Activated CD4-positive, alpha-beta T cell treated with anti-CD3 and anti-CD28 coated beads, Interleukin-2, amount 50 U/mL, for 16 hours (primary cell): Measurements from ENCODE around the gene SND1.

Source experiments
- DNase-seq: peaks from one replicate; pipeline ENCODE4 v3.0.0-alpha.2; 2020

The SND1 gene

DNA sequence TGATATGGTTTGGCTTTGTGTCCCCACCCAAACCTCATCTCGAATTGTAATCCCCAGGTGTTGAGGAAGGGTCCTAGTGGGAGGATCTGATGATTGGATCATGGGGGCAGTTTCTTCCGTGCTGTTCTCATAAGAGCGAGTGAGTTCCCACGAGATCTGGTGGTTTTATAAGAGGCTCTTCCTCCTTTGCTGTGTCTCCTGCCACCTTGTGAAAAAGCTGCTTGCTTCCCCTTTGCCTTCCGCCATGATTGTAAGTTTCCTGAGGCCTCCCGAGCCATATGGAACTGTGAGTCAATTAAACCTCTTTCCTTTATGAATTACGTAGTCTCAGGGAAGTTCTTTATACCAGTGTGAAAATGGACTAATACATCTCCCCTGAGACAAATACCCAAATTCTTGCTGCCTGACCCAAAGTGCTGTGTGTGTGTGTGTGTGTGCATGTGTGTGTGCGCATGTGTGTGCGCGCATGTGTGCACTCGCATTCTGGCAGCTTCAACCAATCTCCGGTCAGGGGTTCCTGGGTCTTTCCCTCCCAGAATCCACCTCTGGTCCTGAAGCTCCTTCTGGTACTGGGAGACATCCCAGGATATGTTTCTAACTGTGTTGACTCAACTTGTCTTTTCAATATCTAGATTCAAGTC, 477.4 kb downstream of the SND1 start:
- no peak for DNase-seq

DNA sequence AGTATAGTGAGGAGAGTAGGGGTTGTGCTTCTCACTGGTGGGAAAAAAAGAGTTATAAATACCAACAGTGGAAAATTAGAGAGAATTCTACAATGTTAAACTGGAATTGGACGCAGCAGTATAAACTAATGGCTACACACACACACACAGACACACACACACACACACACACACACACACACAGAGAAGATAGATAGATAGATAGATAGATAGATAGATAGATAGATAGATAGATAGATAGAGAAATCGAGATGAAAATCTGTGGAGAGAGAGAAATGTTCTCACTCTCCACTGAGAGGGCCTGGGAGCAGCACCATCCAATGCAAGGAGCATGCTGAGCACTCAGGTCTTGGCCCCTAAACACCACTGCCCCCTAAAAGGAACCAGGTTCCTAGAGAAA, 479.1 kb downstream of the SND1 start:
- DNase-seq, result no peak

DNA sequence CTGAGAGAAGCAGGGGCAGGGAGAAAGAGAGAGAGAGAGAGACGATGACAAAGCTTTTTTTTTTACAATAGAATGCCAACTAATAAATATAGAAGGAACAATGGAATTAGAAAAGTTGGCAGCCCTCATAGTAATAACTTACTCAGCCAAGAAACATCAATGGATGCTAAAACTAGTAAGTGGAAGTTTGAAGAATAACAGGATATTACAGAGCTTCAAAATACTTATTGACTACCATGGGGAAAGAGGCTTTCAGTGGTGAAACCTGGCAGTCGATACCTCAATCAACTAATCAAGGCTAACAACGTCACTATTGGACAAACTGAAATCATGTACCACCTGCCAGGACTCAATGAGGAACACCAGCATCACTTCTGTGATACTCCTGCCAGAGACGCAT, 479.7 kb downstream of the SND1 start:
- DNase-seq, result no peak

DNA sequence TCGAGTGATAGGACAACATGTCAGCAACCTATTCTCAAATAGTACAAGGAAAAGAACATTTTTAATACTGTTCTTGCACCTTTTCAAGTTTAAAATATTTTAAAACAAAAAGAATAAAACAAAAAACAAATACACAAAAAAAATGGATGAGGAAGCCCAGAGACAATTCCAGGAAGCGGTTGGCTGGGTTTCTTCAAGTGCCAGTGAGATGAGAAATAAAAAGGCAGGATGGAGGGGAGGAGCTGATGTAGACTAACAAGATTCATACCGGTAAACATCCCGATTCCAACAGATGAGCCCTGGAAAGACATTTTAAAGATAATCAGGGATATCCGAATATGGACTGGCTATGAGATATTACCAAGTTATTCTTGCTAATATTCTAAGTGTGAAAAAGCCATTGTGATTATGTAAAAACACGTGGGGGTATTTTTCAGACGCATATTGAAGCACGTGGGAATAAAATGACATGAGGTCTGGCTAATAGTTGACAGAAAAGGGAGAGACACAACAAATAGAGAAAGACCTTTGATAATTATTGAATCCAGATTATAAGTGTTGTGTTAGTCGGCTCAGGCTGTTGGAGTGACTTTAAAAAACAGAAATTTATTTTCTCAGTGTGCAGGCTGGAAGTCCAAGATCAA, 480.6 kb downstream of the SND1 start:
- DNase-seq, result no peak

DNA sequence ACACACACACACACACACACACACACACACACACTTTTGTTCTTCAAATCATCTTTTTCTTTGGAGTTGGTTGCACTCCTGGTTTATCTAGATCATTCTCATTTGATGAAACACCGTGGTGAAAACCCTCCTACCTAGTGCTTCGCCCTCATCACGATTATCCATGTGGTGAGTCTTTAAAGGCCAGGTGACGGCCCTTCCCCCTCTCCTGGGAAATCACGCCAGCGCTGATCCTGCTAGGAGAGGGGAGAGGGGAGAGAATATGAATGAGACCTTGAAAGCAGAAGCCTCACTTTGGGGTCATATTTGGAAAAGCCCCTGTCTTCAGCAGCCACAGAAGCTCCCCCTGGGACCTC, 483.1 kb downstream of the SND1 start:
- no peak for DNase-seq

DNA sequence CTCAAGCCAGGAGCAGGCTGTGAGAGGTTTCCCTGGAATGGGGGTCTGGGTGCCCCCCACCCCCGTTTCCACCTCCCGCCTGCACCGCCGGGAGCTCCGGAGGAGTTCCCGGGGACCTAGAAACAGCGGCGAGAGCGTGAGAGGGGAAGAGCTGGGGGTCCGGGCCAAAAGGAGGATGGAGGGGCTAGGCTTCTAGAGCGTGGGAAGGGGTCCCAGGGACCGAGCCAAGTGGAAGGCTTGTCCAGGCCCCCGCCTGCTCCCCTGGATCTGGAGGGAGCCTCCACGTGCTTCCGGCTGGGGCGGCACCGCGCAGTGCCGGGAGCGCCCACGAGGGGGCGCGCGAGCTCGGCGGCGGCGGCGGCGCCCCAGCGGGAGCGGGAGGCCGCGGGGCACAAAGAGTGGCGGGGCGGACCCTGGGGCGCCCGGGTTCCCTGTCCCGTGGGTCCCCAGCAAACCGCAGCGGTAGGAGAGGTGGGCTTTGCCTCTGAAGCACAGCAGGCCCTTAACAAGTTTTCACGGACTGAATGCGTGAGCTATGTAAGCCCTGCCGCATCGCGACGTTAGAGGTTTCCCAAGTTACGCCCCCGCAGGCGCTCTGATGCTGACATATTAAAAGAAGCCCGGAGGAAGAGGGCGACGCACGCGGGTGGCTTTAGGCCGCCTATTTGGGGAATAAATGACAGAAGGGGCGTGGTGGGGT, 483.7 kb downstream of the SND1 start:
- peak; percentile 60 for DNase-seq

DNA sequence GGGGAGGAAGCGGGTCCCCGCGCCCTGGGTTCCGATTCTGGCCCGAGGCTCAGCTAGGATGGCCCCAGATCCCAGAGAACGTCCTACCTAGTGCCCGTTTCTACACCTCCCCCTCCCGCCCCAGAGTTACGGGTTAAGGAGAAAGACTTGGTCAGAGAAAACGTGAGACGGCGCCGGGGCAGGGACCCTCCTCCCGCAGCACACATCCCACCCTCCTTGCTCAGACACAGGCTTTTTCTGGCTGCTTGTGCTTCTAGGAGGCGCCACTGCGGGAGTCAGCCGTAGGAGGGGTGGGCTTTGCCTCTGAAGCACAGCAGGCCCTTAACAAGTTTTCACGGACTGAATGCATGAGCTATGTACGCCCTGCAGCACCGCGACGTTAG, 484.2 kb downstream of the SND1 start:
- no peak for DNase-seq

DNA sequence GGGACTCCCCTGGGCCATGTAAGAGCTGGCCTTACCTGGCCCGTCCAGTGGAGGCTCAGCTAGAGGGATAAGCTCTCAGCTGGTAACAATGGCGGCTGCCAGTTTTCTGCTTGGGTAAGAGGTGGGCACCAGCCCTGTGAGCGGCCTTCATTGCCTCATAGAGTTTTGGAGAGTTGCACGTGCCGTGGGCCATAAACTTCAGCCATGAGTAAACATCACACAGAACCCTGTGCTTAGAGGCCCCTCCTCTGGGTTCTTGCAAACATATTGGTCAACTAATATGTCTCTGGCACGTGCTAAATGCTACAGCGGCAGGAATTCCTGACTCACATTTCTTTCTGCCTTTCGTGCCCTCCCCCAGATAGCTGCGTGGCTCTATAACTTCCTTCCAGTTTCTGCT, 485.2 kb downstream of the SND1 start:
- DNase-seq, result no peak

DNA sequence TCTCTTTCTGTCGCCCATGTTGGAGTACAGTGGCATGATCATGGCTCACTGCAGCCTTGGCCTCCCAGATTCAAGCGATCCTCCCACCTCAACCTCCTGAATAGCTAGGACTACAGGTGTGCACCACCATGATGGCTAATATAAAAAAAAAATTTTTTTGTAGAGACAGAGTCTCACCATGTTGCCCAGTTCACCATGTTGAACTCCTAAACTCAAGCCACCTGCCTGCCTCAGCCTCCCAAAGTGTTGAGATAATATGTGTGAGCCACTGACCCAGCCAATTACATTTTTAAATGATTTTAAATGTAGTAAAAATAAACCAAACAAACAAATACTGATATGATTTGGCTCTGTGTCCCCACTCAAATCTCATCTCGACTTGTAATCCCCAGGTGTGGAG, 487.4 kb downstream of the SND1 start:
- DNase-seq, result no peak

DNA sequence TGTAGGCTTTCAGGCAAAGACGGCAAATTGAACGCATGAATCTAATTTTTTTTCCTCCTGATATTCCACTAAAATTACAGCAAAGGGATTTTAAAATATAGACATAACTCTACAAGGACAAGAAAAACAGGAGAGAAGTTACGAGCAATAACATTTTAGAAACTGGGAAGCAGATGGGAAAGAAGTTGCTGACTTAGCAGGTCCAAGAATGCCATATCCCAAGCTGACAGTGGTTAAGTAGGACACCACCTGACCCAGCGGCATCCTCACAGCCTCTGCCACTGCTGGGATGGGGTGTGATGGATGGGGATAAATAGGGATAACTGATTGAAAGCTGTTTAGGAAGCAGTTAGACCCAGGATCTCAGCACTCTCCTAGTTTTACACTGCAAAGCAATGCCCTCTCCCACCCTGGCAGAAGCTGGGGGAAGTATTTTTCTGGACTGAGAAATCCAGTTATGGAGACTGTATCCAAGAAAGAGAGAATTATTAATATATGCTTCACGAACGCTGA, 489.7 kb downstream of the SND1 start:
- DNase-seq, result no peak
